Mesodermal cell (in vitro differentiated cells): ENCODE data around the gene B4GALNT2.
A peak's percentile ranks its signal among the peaks of the same experiment; 100 is the strongest.
"Not testable (repeated sequence)": the region's sequence is repeated elsewhere in the genome, so short reads cannot be mapped to it uniquely, and the experiment has no call there.

Experiments used
- H3K27ac ChIP-seq: 2 replicates; pipeline ENCODE4 v1.7.0; 2013; ENCODE audit warnings: mild to moderate bottlenecking, low read depth, low read length, moderate library complexity; ENCODE audit not compliant: severe bottlenecking
- H3K36me3 ChIP-seq: 2 replicates; pipeline ENCODE4 v1.7.1; 2013; ENCODE audit warnings: mild to moderate bottlenecking, low read length, moderate library complexity; ENCODE audit not compliant: control insufficient read depth, insufficient read depth
- H3K4me1 ChIP-seq: one replicate; pipeline ENCODE4 v1.7.1; 2013; ENCODE audit warnings: mild to moderate bottlenecking, low read length; ENCODE audit not compliant: insufficient read depth, control insufficient read depth, poor library complexity, severe bottlenecking
- H3K4me3 ChIP-seq: 2 replicates; pipeline ENCODE4 v1.7.0; 2013; ENCODE audit warnings: low read length, control low read depth, mild to moderate bottlenecking; ENCODE audit not compliant: insufficient read depth, poor library complexity, severe bottlenecking; ENCODE audit errors: extremely low read depth
- H3K9me3 ChIP-seq: 2 replicates; pipeline ENCODE4 v1.7.1; 2013; ENCODE audit warnings: mild to moderate bottlenecking, low read length, moderate library complexity; ENCODE audit not compliant: control insufficient read depth
- WGBS, 2 experiments: methylation state at CpG; one replicate each; pipeline ENCODE4 v1.1.5; 2013; ENCODE audit warnings: missing lambda C conversion rate in 2 of 2; ENCODE audit not compliant: insufficient coverage in 2 of 2; 5-methylcytosine and 5-hydroxymethylcytosine counted together

B4GALNT2 gene

DNA sequence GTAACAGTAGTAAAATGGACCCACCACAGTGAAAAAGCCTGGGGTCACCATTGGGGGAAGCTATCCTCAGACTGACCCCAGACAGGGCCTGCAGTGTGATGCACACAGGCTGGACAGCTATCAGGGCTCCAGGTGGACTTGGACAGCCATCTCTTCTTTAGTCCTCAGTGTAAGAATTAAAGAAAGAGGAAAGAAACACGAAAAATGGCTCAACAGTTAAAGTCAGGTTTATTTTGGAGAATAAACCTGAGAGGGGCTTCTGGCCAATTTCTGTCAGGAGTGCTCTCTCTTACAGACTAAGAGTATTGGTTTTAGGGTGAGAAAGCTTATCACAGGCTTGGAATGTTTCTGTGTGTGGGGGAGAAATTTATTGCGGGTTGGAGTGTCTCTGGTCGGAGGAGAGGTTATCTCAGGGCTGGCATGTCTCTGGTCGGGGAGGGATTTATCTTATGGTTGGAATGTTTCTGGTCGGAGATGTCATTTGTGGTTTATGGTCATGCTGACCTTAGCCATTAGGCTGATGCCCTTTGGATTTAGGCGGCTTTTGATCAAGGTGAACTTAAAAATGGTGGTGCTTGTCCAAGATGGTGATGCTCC, 10.8 kb upstream of the B4GALNT2 start:
- 87 to 98% methylated on average over 5 to 6 of the region's 6 CpGs for WGBS, 2 experiments
- H3K36me3 ChIP-seq: no peaks in the 10 kb centered on the region
- peaks cover 22% of the 10 kb centered on the region for H3K9me3 ChIP-seq
- H3K4me1 ChIP-seq: no peaks in the 10 kb centered on the region
- no peak overlapping the region for H3K27ac ChIP-seq
- H3K4me3 ChIP-seq: no peak overlapping the region

- H3K36me3 ChIP-seq: no peaks in the 10 kb centered on the region
- no peaks in the 10 kb centered on the region for H3K4me1 ChIP-seq
- H3K4me3 ChIP-seq: no peak overlapping the region
- no peak overlapping the region for H3K27ac ChIP-seq
- WGBS, 2 experiments: 80 to 94% methylated on average over 1 to 2 of the region's 4 CpGs
- peaks cover 22% of the 10 kb centered on the region for H3K9me3 ChIP-seq
These were observed 10.0 kb upstream of the B4GALNT2 start for GRCh38 chr17:49122566-49122965.

GRCh38 chr17:49123061-49123460, 9.5 kb upstream of the B4GALNT2 start:
- no peaks in the 10 kb centered on the region for H3K4me1 ChIP-seq
- H3K36me3 ChIP-seq: no peaks in the 10 kb centered on the region
- H3K4me3 ChIP-seq: no peak overlapping the region
- 78 to 88% methylated on average over 1 of the region's 1 CpG for WGBS, 2 experiments
- H3K27ac ChIP-seq: no peak overlapping the region
- H3K9me3 ChIP-seq: peaks cover 24% of the 10 kb centered on the region

- Histone ChIP-seq H3K4me3 (no peak overlapping the region), H3K4me1 (no peaks in the 10 kb centered on the region), H3K27ac (no peak overlapping the region), H3K36me3 (no peaks in the 10 kb centered on the region), H3K9me3 (peaks cover 36% of the 10 kb centered on the region)
- WGBS, 2 experiments: 96 to 97% methylated on average over 7 to 8 of the region's 32 CpGs
These were observed 7.1 kb upstream of the B4GALNT2 start for GRCh38 chr17:49125449-49125848.

DNA sequence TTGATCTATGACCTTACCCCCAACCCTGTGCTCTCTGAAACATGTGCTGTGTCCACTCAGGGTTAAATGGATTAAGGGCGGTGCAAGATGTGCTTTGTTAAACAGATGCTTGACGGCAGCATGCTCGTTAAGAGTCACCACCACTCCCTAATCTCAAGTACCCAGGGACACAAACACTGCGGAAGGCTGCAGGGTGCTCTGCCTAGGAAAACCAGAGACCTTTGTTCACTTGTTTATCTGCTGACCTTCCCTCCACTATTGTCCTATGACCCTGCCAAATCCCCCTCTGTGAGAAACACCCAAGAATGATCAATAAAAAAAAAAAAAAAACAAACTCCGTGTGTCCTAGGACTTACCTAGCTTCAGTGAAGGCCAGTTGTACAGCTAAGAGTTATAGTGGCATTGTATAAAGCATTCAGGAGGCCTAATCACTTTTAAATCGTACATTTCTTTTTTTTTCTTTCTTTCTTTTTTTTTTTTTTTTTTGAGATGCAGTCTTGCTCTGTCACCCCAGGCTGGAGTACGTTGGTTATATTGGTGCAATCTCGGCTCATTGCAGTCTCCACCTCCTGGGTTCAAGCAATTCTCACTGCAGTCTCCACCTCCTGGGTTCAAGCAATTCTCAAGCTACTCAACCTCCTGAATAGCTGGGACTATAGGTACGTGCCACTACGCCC, 6.2 kb upstream of the B4GALNT2 start:
- not testable (repeated sequence) for H3K4me1 ChIP-seq, H3K4me3 ChIP-seq, H3K36me3 ChIP-seq, H3K27ac ChIP-seq
- H3K9me3 ChIP-seq: peaks cover 28% of the 10 kb centered on the region
- WGBS, 2 experiments: 44 to 68% methylated on average over 4 of the region's 10 CpGs

DNA sequence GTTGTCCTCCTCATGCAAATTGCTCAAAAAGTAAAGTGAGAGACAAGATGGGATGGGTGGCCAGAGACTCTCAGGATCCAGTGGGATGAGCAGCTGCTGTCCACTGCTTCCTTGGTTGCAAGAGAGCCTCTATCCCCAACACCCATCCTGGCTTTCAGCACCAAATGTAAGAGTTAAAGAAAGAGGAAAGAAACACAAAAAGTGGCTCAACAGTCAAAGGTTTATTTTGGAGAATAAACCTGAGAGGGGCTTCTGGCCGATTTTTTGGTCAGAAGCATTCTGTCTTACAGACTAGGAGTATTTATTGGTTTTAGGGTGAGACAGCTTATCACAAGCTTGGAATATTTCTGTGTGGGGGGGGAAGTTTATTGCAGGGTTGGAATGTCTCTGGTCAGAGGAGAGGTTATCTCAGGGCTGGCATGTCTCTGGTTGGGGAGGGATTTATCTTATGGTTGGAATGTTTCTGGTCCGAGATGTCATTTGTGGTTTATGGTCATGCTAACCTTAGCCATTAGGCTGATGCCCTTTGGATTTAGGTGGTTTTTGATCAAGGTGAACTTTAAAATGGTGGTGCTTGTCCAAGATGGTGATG, 3.1 kb upstream of the B4GALNT2 start:
- H3K9me3 ChIP-seq: peaks cover 20% of the 10 kb centered on the region
- 83 to 84% methylated on average over 2 of the region's 2 CpGs for WGBS, 2 experiments
- not testable (repeated sequence) for H3K27ac ChIP-seq, H3K36me3 ChIP-seq, H3K4me1 ChIP-seq, H3K4me3 ChIP-seq

DNA sequence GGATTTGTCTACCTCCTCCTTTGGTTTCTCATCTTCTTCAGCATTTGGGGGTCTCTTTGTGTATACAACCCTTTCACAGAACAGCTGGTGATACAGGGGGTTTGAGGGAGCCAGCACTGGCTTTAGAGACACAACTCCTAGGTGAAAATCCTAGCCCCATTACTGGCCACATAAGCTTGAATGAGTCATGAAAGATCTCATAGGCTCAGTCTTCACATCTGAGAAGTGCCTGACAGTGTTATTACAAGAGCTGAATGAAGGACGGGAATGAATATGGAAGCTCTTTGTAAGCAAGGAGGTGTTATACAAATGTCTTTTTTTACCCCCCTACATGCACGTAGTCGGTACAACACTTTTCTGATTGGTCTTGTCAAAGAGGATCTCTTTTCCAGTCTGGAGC, 1.7 kb upstream of the B4GALNT2 start:
- 87% methylated on average over 3 of the region's 3 CpGs; no CpG with 5 or more reads in 1 of the 2 experiments for WGBS, 2 experiments
- Histone ChIP-seq H3K4me1 (no peaks in the 10 kb centered on the region), H3K9me3 (peaks cover 20% of the 10 kb centered on the region), H3K36me3 (no peaks in the 10 kb centered on the region), H3K27ac (no peak overlapping the region), H3K4me3 (no peak overlapping the region)

DNA sequence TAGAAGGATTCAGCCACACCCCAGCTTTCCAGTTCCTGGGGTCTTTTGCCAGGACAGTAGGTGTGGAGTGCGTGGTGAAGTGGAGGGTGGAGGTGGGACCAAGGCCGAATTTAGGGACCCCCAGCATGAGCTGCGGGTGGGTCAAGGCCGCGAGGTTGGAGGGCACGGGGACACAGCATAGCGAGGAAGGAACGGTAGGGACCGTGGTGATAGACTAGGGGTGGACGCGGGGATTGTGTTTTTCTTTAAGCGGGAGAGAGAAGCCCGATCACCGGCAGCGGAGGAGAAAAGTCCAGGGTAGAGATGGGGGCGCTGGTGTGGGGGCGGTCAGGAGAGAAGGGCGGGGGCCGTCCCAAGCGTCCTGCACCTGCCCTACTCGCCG, 261 bp upstream of the B4GALNT2 start:
- H3K4me1 ChIP-seq: no peaks in the 10 kb centered on the region
- H3K9me3 ChIP-seq: peaks cover 20% of the 10 kb centered on the region
- H3K36me3 ChIP-seq: no peaks in the 10 kb centered on the region
- H3K27ac ChIP-seq: no peak overlapping the region
- peak overlapping the region; percentile 40 for H3K4me3 ChIP-seq
- 7 to 11% methylated on average over 10 to 12 of the region's 22 CpGs for WGBS, 2 experiments

DNA sequence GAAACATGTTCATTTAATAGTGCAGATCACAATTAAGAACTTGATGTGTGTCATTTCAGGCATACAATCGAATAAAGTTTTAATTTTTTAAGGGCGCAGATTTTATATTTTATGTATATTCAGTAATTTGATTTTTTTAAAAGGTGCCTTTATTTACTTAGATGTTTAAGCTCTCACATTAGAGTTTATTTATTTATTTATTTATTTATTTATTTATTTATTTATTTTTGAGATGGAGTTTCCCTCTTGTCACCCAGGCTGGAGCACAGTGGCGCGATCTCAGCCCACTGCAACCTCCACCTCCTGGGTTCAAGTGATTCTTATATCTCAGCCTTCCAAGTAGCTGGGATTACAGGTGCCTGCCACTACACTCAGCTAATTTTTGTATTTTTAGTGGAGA, 3.8 kb downstream of the B4GALNT2 start:
- Histone ChIP-seq H3K9me3 (no peaks in the 10 kb centered on the region), H3K27ac (no peak overlapping the region), H3K36me3 (no peaks in the 10 kb centered on the region), H3K4me3 (no peak overlapping the region), H3K4me1 (no peaks in the 10 kb centered on the region)
- no CpG with 5 or more reads among the region's 4 CpGs for WGBS, 2 experiments

DNA sequence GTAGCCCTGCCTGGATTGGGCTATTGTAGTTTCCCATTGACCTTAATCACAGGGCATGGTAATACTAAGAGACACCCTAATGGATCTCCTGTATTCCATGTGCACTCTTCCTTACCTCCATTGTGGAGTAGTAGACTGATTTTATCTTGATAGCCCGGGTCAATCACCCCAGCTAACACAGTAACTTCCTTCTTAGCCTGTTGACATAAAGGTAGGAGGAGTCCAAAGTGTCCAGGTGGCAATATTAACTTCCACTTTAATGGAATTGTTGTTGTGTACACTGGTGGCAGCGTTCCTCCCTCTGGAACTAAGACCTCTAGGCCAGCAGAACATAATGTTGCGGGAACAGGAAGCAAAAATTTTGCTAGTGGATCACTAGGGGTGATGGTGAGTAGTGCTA, 13.1 kb downstream of the B4GALNT2 start:
- not testable (repeated sequence) for H3K9me3 ChIP-seq, H3K36me3 ChIP-seq, H3K27ac ChIP-seq, H3K4me3 ChIP-seq
- WGBS, 2 experiments: 90 to 93% methylated on average over 2 of the region's 3 CpGs
- H3K4me1 ChIP-seq: peaks cover 16% of the 10 kb centered on the region
